ENCODE data around the gene SEC16B. TPM values are rescaled to one million over a fixed set of nuclear protein-coding genes. Genes with fewer than 3 reads are reported as not detected.

The SEC16B gene
- total RNA-seq, 2 donors from 2014 or later, result not detected

- no peak overlapping the region for H3K4me3 Mint-ChIP-seq
- DNase-seq, result no peak
- no peaks in the 10 kb centered on the region for H3K4me1 Mint-ChIP-seq
- no peak overlapping the region for H3K27ac Mint-ChIP-seq
- H3K9me3 ChIP-seq (ENCODE audit: control insufficient read depth, low read length, poor library complexity, severe bottlenecking), result no peaks in the 10 kb centered on the region
- H3K27me3 Mint-ChIP-seq, result peaks cover 22% of the 10 kb centered on the region
- H3K36me3 Mint-ChIP-seq (ENCODE audit: low read depth), result no peaks in the 10 kb centered on the region
- ATAC-seq, result no peak
Observed at GRCh38 chr1:177944016-177944949, 25.6 kb downstream of the SEC16B start.

- no peaks in the 10 kb centered on the region for H3K9me3 ChIP-seq (ENCODE audit: control insufficient read depth, low read length, poor library complexity, severe bottlenecking)
- DNase-seq (no peak), ATAC-seq (no peak)
- Mint-ChIP-seq H3K4me1 (no peaks in the 10 kb centered on the region), H3K27me3 (peaks cover 22% of the 10 kb centered on the region), H3K27ac (peak overlapping the region; percentile 32), H3K36me3 (ENCODE audit: low read depth) (no peaks in the 10 kb centered on the region), H3K4me3 (no peak overlapping the region)
Observed at GRCh38 chr1:177941976-177942375, 27.9 kb downstream of the SEC16B start.

DNA sequence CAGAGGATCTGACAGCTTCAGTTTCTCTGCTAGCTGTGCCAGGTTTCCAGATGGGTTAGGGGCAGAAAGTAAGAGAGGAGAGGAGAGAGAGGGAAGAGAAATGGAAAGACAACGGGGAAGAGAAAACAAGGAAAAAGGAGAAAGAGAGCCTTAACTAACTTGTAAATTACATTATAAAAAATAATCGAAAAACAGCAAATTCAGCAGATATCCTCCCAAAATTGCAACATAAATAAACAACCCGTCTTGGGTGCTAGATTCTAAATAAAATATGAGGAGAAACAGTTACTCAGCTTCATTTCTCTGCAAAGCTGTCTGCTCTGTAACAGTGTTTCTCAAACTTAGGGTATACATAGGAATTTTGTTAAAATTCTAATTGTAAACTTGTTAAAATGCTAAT, 29.2 kb downstream of the SEC16B start:
- no peak for ATAC-seq
- H3K9me3 ChIP-seq (ENCODE audit: control insufficient read depth, low read length, poor library complexity, severe bottlenecking), result no peaks in the 10 kb centered on the region
- no peaks in the 10 kb centered on the region for H3K4me1 Mint-ChIP-seq
- H3K4me3 Mint-ChIP-seq, result no peak overlapping the region
- no peak overlapping the region for H3K27ac Mint-ChIP-seq
- peaks cover 17% of the 10 kb centered on the region for H3K27me3 Mint-ChIP-seq
- no peaks in the 10 kb centered on the region for H3K36me3 Mint-ChIP-seq (ENCODE audit: low read depth)
- no peak for DNase-seq

- ATAC-seq (no peak), DNase-seq (no peak)
- Mint-ChIP-seq H3K4me1 (no peaks in the 10 kb centered on the region), H3K27me3 (peaks cover 17% of the 10 kb centered on the region), H3K4me3 (no peak overlapping the region), H3K27ac (no peak overlapping the region), H3K36me3 (ENCODE audit: low read depth) (no peaks in the 10 kb centered on the region)
- H3K9me3 ChIP-seq (ENCODE audit: control insufficient read depth, low read length, poor library complexity, severe bottlenecking), result no peaks in the 10 kb centered on the region
Observed at GRCh38 chr1:177937931-177938330, 31.9 kb downstream of the SEC16B start.

GRCh38 chr1:177937174-177937770, 32.6 kb downstream of the SEC16B start:
- H3K27ac Mint-ChIP-seq, result no peak overlapping the region
- no peak for ATAC-seq
- H3K36me3 Mint-ChIP-seq (ENCODE audit: low read depth), result no peaks in the 10 kb centered on the region
- H3K9me3 ChIP-seq (ENCODE audit: control insufficient read depth, low read length, poor library complexity, severe bottlenecking), result no peaks in the 10 kb centered on the region
- no peak for DNase-seq
- no peak overlapping the region for H3K4me3 Mint-ChIP-seq
- H3K4me1 Mint-ChIP-seq, result no peaks in the 10 kb centered on the region
- peaks cover 12% of the 10 kb centered on the region for H3K27me3 Mint-ChIP-seq

- no peaks in the 10 kb centered on the region for H3K9me3 ChIP-seq (ENCODE audit: control insufficient read depth, low read length, poor library complexity, severe bottlenecking)
- no peaks in the 10 kb centered on the region for H3K36me3 Mint-ChIP-seq (ENCODE audit: low read depth)
- H3K4me3 Mint-ChIP-seq, result no peak overlapping the region
- ATAC-seq (no peak), DNase-seq (no peak)
- H3K4me1 Mint-ChIP-seq, result no peaks in the 10 kb centered on the region
- no peak overlapping the region for H3K27ac Mint-ChIP-seq
- peaks cover 5% of the 10 kb centered on the region for H3K27me3 Mint-ChIP-seq
Observed at GRCh38 chr1:177935638-177936415, 34.0 kb downstream of the SEC16B start.

GRCh38 chr1:177934927-177935326, 34.9 kb downstream of the SEC16B start:
- Mint-ChIP-seq H3K4me3 (no peak overlapping the region), H3K27ac (no peak overlapping the region), H3K36me3 (ENCODE audit: low read depth) (no peaks in the 10 kb centered on the region), H3K4me1 (no peaks in the 10 kb centered on the region), H3K27me3 (peaks cover 5% of the 10 kb centered on the region)
- ATAC-seq, result no peak
- no peak for DNase-seq
- H3K9me3 ChIP-seq (ENCODE audit: control insufficient read depth, low read length, poor library complexity, severe bottlenecking), result no peaks in the 10 kb centered on the region

- no peaks in the 10 kb centered on the region for H3K9me3 ChIP-seq (ENCODE audit: control insufficient read depth, low read length, poor library complexity, severe bottlenecking)
- Mint-ChIP-seq H3K27ac (no peak overlapping the region), H3K36me3 (ENCODE audit: low read depth) (no peaks in the 10 kb centered on the region), H3K4me3 (no peak overlapping the region), H3K4me1 (no peaks in the 10 kb centered on the region), H3K27me3 (no peaks in the 10 kb centered on the region)
- no peak for DNase-seq
- no peak for ATAC-seq
Observed at GRCh38 chr1:177934461-177934860, 35.4 kb downstream of the SEC16B start.

- no peak overlapping the region for H3K27ac Mint-ChIP-seq
- no peaks in the 10 kb centered on the region for H3K4me1 Mint-ChIP-seq
- no peaks in the 10 kb centered on the region for H3K36me3 Mint-ChIP-seq (ENCODE audit: low read depth)
- no peaks in the 10 kb centered on the region for H3K9me3 ChIP-seq (ENCODE audit: control insufficient read depth, low read length, poor library complexity, severe bottlenecking)
- H3K4me3 Mint-ChIP-seq, result no peak overlapping the region
- DNase-seq (no peak), ATAC-seq (no peak)
- no peaks in the 10 kb centered on the region for H3K27me3 Mint-ChIP-seq
Observed at GRCh38 chr1:177933881-177934280, 36.0 kb downstream of the SEC16B start.

GRCh38 chr1:177932123-177932522, 37.7 kb downstream of the SEC16B start:
- Mint-ChIP-seq H3K36me3 (ENCODE audit: low read depth) (no peaks in the 10 kb centered on the region), H3K4me1 (no peaks in the 10 kb centered on the region), H3K4me3 (no peak overlapping the region), H3K27me3 (no peaks in the 10 kb centered on the region), H3K27ac (no peak overlapping the region)
- DNase-seq, result no peak
- H3K9me3 ChIP-seq (ENCODE audit: control insufficient read depth, low read length, poor library complexity, severe bottlenecking), result no peaks in the 10 kb centered on the region
- no peak for ATAC-seq

GRCh38 chr1:177928952-177929351, 40.9 kb downstream of the SEC16B start:
- H3K27ac Mint-ChIP-seq, result no peak overlapping the region
- ATAC-seq, result no peak
- no peaks in the 10 kb centered on the region for H3K27me3 Mint-ChIP-seq
- H3K4me1 Mint-ChIP-seq, result no peaks in the 10 kb centered on the region
- H3K4me3 Mint-ChIP-seq, result no peak overlapping the region
- no peaks in the 10 kb centered on the region for H3K9me3 ChIP-seq (ENCODE audit: control insufficient read depth, low read length, poor library complexity, severe bottlenecking)
- no peak for DNase-seq
- no peaks in the 10 kb centered on the region for H3K36me3 Mint-ChIP-seq (ENCODE audit: low read depth)

DNA sequence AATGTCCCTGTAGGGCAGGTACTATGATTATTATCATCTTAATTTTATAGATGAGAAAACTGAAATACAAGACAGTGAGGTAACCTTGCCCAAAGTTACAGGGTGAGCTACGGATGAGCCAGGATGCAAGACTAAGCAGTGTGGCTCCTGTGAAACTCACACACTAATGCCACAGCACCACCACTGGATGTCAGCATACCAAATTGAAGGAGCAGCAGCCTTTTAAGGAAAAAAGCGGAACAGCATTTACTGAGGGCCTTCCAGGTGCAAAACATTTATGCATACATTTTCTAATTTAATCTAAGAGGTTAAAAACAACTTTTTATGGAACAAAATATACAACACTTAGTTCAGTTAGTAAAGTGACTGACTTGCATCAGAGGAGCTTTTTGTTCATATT, 41.7 kb downstream of the SEC16B start:
- Mint-ChIP-seq H3K4me3 (no peak overlapping the region), H3K4me1 (no peaks in the 10 kb centered on the region), H3K27ac (no peak overlapping the region), H3K36me3 (ENCODE audit: low read depth) (no peaks in the 10 kb centered on the region), H3K27me3 (no peaks in the 10 kb centered on the region)
- no peaks in the 10 kb centered on the region for H3K9me3 ChIP-seq (ENCODE audit: control insufficient read depth, low read length, poor library complexity, severe bottlenecking)
- ATAC-seq, result no peak
- DNase-seq, result no peak

- Mint-ChIP-seq H3K27me3 (no peaks in the 10 kb centered on the region), H3K4me1 (no peaks in the 10 kb centered on the region), H3K36me3 (ENCODE audit: low read depth) (no peaks in the 10 kb centered on the region), H3K4me3 (no peak overlapping the region), H3K27ac (no peak overlapping the region)
- ATAC-seq (no peak), DNase-seq (no peak)
- no peaks in the 10 kb centered on the region for H3K9me3 ChIP-seq (ENCODE audit: control insufficient read depth, low read length, poor library complexity, severe bottlenecking)
Observed at GRCh38 chr1:177927021-177927596, 42.7 kb downstream of the SEC16B start.

Data from T-helper 17 cell (primary cell).